Heart right ventricle (tissue), 16 donors: Measurements from ENCODE around the gene NPY1R. TPM values are rescaled to one million over a fixed set of nuclear protein-coding genes. Genes with fewer than 3 reads are reported as not detected.

Experiments used
- ATAC-seq, 8 donors: fragments of 200-7000 bp; cut with Tn5 transposase; one replicate each; pipeline ENCODE4 v1.9.1; 2020; ENCODE audit warnings: mild to moderate bottlenecking in 8 of 8, moderate library complexity in 8 of 8, moderate number of reproducible peaks in 1 of 8
- DNase-seq, 2 donors: peaks; one replicate each; pipeline ENCODE4 v3.0.0-alpha.2; 2020
- H3K27ac ChIP-seq, 10 donors: fragments of 200-600 bp; sonication (generic) in 2 of 10; one replicate each; pipeline versions ENCODE4 v1.5.0 to v1.8.0; 2020 to 2022; ENCODE audit warnings: mild to moderate bottlenecking in 3 of 10
- H3K27me3 ChIP-seq, 7 donors: fragments of 200-600 bp; one replicate each; pipeline ENCODE4 v1.8.0; 2021 to 2022; ENCODE audit warnings: mild to moderate bottlenecking in 2 of 7
- H3K36me3 ChIP-seq, 9 donors: fragments of 200-600 bp; sonication (generic) in 1 of 9; one replicate each; pipeline versions ENCODE4 v1.5.0 to v1.8.0; 2020 to 2022; ENCODE audit warnings: mild to moderate bottlenecking in 2 of 9
- H3K4me1 ChIP-seq, 9 donors: fragments of 200-600 bp; sonication (generic) in 1 of 9; one replicate each; pipeline versions ENCODE4 v1.5.0 to v1.8.0; 2020 to 2022; ENCODE audit warnings: mild to moderate bottlenecking in 4 of 9
- H3K4me3 ChIP-seq, 10 donors: fragments of 200-600 bp; sonication (generic) in 2 of 10; one replicate each; pipeline versions ENCODE4 v1.5.0 to v1.8.0; 2020 to 2022; ENCODE audit warnings: mild to moderate bottlenecking in 7 of 10, moderate library complexity in 2 of 10
- H3K9me3 ChIP-seq, 11 donors: fragments of 200-600 bp in 10 of 11; sonication (generic) in 2 of 11; one replicate each; pipeline versions ENCODE4 v1.5.0 to v1.8.0; 2013 to 2022; ENCODE audit warnings: mild to moderate bottlenecking in 2 of 11, control low read depth in 1 of 11, moderate library complexity in 1 of 11
- CTCF ChIP-seq, 9 donors: fragments of 200-600 bp; sonication (generic) in 2 of 9; IDR thresholded peaks; one replicate each; pipeline versions ENCODE4 v1.5.0 to v1.8.0; 2021 to 2022; ENCODE audit warnings: antibody characterized with exemption in 9 of 9, mild to moderate bottlenecking in 5 of 9, moderate library complexity in 1 of 9
- WGBS, 2 donors: extraction: QIAGEN DNeasy Blood & Tissue Kit; methylation state at CpG; one replicate each; pipeline ENCODE4 v1.1.7; 2013; ENCODE audit warnings: inconsistent platforms in 1 of 2; 5-methylcytosine and 5-hydroxymethylcytosine counted together
- intact Hi-C, 10 donors: fragments of 100-400 bp; cut with DNase I; formaldehyde crosslinking; loops; one replicate each; pipeline versions ENCODE4 v1.11.1 to v1.14.2; 2022
- polyA plus RNA-seq, 2 donors: library from polyadenylated mRNA; stranded (reverse); fragments of 200-250 nt; gene quantifications; one replicate each; pipeline ENCODE4 v1.2.3, GENCODE V29; 2013
- total RNA-seq, 10 donors: library from RNA; stranded (reverse); fragmentation: NEBNext Ultra II Directional in 3 of 10; extraction: Animal tissue kit (Norgen Biotek cat#: 25700) in 3 of 10; gene quantifications; one replicate each; pipeline versions ENCODE4 v1.2.1 to v1.2.4, GENCODE V29; 2021 to 2023
- donor health status: Arrhythmogenic right ventricular cardiomyopathy.
- donor health status: ischemic (EF 13 %, LVEDD 7.1; RV severe dilation, severe dysfunction).
- donor health status: healthy with polysubstance abuse.
- donor health status: DM: no; HTN: yes; CAD: no.
- donor health status: DM: no; HTN: no; CAD: no.
- donor health status: ischemic (EF 25% LVEDD 6.9; RV normal size, moderate dysfunction).
- donor health status: ischemic (EF 25% LVEDD 5.7; RV mildly dilated, moderate dysfunction).
- donor health status: healthy.
- donor health status: DM: yes; HTN: yes; CAD: no.
- donor health status: Ischemic cardiomyopathy.
- donor health status: ischemic (EF 35%, LVEDD 5.7; RV mildly dilated, moderate dysfunction).
- donor health status: nonischemic (EF 11% LVEDD 7.7; RV severe dilation, severe dysfunction).
- donor health status: DM: yes; HTN: yes; CAD: no.
- donor health status: PGD.
- donor health status: ischemic (EF 29% LVEDD 5.4; RV normal size, mild dysfunction).
- donor health status: nonischemic (EF 23%, LVEDD 6.1; RV moderate dilation, normal function).

The NPY1R gene
- total and polyA plus RNA-seq, 12 donors, result 0.26 to 1.3 (median 0.92) TPM

GRCh38 chr4:163344147-163345125 lies 12.0 kb upstream of the NPY1R start:
- intact Hi-C loops, result no loop called here
- Histone ChIP-seq H3K27ac (peak overlapping the region in 4 of 10 donors; percentile 22 to 65 (median 31)), H3K4me3 (peak overlapping the region; percentile 25 to 56 (median 44)), H3K9me3 (no peaks in the 10 kb centered on the region), H3K4me1 (peaks cover 0 to 17% (median 9%) of the 10 kb centered on the region in 9 donors), H3K27me3 (peaks cover 3 to 77% (median 55%) of the 10 kb centered on the region in 7 donors), H3K36me3 (no peaks in the 10 kb centered on the region)
- WGBS, 2 donors, result 1 to 2% methylated on average over 47 to 50 of the region's 50 CpGs
- peak in 1 of 2 donors; percentile 20 for DNase-seq
- ATAC-seq, result peak in 4 of 8 donors; percentile 26 to 56 (median 44)
- no peak for TF ChIP-seq CTCF (IDR thresholded peaks at IDR 0.05)

DNA sequence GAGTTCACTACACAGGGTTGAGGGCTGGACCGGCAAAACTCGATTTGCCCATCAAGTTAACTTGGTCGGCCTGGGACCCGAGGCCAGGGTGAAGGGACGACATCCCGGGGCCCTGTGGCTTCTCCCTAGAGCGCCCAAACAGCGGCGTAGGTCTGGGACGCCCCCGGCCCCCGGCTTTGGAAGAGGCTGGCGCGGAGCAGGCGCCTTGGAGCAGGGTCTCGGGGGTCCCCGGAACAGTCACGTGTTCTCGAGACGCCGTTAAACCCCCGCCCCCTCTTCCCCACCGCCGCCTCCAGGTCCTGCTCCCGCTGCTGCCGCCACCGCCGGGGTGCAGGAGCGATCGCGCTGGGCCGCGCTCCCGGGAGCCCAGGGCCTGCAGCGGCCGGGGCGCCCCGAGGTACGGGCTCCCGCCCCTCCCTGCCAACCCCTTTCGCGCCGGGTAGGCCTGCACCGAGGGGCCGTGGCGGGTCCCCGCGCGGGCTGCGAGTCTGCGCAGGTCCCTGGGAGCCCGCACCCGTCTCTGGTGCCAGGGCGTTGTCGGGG lies 11.3 kb upstream of the NPY1R start, which contains the start of gene NPY5R:
Gene NPY5R, plus strand, starts transcription at position 289 of the 543 bp plus-strand sequence. CDS start 6,382 bp downstream, outside the sequence.
- no peak for DNase-seq
- ATAC-seq, result peak in 7 of 8 donors; percentile 24 to 76 (median 49)
- H3K27me3 ChIP-seq, result peaks cover 3 to 83% (median 57%) of the 10 kb centered on the region in 7 donors

DNA sequence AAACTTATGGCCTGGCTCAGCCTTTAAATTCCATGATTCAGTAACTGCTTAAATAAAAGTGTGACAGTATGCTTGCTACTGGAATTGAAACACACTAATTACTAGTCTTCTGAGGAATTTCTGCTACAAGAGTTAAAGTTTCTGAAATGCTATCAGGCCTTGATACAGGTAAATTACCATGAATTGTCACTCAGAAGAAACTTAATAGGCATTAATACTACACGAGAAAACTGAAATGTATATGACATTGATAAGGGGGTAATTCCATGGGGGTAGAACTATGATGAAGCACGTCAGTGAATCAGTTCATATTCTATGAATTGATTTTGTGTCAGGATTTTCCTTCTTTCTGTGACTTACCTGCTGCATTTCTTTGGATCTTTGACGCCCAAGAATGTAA lies 3.0 kb upstream of the NPY1R start:
- peaks cover 0 to 66% (median 42%) of the 10 kb centered on the region in 7 donors for H3K27me3 ChIP-seq
- no peaks in the 10 kb centered on the region for H3K36me3 ChIP-seq
- no peak for TF ChIP-seq CTCF (IDR thresholded peaks at IDR 0.05)
- WGBS, 2 donors, result 85 to 89% methylated on average over 3 of the region's 3 CpGs
- peaks cover 0 to 15% (median 4%) of the 10 kb centered on the region in 9 donors for H3K4me1 ChIP-seq
- H3K4me3 ChIP-seq, result no peak overlapping the region
- ATAC-seq (no peak), DNase-seq (no peak)
- no peaks in the 10 kb centered on the region for H3K9me3 ChIP-seq
- H3K27ac ChIP-seq, result no peak overlapping the region
- intact Hi-C loops, result loop anchor here in 4 of 10 donors (10.0 kb wide), 4 partner anchors 171 to 841 kb away; partner anchors contain the start of gene NAF1 (in 1 of the 4)

More for the DNA sequence above, 11.3 kb upstream of the NPY1R start, which contains the start of gene NPY5R:
- H3K4me3 ChIP-seq, result peak within 1 kb of the TSS; percentile 25 to 56 (median 44)
- intact Hi-C loops, result no loop called here
- H3K27ac ChIP-seq, result peak within 1 kb of the TSS in 4 of 10 donors; percentile 22 to 65 (median 31)
- no peak for TF ChIP-seq CTCF (IDR thresholded peaks at IDR 0.05)
- no peaks in the 10 kb centered on the region for H3K36me3 ChIP-seq
- 0 to 1% methylated on average over 55 of the region's 55 CpGs for WGBS, 2 donors
- no peaks in the 10 kb centered on the region for H3K9me3 ChIP-seq
- H3K4me1 ChIP-seq, result peaks cover 0 to 17% (median 9%) of the 10 kb centered on the region in 9 donors
